Subcutaneous adipose tissue (tissue), 4 donors: ENCODE measurements around the gene EFCAB12. TPM values are rescaled to one million over a fixed set of nuclear protein-coding genes. Genes with fewer than 3 reads are reported as not detected.

Source experiments
- total RNA-seq, 4 donors: library from RNA; depleted of rRNA; stranded (reverse); fragments of >200 nt; gene quantifications; one replicate each; pipeline ENCODE4 v1.1.0, GENCODE V29; 2016
- TF ChIP-seq, protein P1 (sequence below): fragments of 450-650 bp; IDR thresholded peaks from one replicate; pipeline ENCODE4 v1.5.1; 2016; ENCODE audit warnings: low read depth, mild to moderate bottlenecking, control low read depth, antibody characterized with exemption, moderate library complexity

Gene EFCAB12
- total RNA-seq, 4 donors from 2014 or later, result 0.94 to 1.0 TPM; not detected in 2

DNA sequence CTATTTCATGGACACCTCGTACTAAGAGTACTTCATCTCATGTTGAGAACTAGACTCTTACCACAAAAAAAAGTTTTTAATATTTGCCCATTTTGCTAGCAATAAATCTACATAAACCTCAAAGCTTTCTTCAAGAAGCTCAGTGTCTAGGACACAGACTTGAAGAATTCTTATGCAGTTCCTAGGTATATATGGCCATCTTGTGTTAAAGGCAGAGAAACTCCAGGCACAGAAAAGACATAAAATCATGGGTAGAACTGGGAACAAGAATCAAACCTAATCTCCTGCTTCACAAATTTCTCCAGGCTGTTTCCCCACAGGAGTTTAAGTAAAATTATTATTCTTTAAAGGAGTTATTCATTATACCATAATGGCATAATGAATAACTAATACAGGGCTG lies 6.9 kb upstream of the EFCAB12 start:
- TF ChIP-seq, protein P1, sequence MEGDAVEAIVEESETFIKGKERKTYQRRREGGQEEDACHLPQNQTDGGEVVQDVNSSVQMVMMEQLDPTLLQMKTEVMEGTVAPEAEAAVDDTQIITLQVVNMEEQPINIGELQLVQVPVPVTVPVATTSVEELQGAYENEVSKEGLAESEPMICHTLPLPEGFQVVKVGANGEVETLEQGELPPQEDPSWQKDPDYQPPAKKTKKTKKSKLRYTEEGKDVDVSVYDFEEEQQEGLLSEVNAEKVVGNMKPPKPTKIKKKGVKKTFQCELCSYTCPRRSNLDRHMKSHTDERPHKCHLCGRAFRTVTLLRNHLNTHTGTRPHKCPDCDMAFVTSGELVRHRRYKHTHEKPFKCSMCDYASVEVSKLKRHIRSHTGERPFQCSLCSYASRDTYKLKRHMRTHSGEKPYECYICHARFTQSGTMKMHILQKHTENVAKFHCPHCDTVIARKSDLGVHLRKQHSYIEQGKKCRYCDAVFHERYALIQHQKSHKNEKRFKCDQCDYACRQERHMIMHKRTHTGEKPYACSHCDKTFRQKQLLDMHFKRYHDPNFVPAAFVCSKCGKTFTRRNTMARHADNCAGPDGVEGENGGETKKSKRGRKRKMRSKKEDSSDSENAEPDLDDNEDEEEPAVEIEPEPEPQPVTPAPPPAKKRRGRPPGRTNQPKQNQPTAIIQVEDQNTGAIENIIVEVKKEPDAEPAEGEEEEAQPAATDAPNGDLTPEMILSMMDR, result no peak

DNA sequence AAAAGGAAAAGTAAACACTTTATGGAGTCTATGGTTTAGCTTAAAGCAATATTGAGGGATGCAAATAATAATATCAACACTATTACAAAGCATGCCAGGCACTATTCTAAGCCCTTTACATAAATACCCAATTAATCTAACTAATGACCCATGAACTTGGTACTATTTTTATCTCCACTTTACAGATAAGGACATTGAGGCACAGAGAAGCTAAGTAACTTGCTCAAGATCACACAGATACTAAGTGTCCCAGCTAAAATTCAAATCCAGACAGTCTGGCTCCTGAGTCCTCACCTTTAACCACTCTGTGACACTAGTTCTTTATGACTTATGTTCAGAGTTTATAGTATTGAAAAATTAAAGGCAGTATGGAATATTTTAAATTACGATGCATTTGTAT lies 5.7 kb upstream of the EFCAB12 start:
- TF ChIP-seq, protein P1, result no peak

DNA sequence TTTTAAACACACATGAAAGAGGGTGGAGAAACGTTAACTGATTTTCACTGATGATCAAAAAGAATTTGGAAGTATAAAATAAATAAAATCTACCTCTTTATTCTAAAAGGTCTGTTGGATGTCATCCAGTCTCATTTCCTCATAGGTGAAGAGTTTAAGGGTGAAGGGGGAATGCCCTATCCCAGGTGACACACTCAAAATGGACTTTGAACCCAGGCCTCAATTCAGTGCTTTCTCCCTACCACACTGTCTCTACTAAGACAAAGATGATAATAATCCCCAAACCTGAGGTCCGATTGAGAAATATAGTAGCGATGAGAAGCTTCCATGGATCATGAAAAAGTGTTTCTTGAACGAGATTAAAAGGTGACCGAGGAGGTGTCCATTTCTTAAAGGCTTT lies 5.1 kb upstream of the EFCAB12 start:
- TF ChIP-seq, protein P1, result no peak

DNA sequence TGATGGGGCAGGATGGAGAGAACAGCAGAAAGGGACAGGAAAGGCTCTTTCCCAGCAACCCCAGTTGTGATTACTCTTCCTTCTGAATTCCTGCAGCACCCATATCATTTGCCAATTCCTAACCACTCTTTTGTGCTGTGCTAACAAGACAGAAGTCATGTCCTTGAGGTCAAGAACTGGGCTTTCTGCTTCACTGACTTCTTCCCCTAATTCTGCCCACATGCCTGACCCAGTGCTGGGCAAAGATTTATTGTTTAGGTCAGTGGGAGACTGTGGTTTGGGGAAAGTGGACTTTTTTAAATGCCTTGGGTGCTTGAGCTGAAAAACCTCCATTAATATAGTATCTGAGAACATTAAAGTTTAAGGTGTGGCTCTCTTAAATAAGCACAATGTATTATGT lies 4.2 kb upstream of the EFCAB12 start:
- TF ChIP-seq, protein P1, result no peak

DNA sequence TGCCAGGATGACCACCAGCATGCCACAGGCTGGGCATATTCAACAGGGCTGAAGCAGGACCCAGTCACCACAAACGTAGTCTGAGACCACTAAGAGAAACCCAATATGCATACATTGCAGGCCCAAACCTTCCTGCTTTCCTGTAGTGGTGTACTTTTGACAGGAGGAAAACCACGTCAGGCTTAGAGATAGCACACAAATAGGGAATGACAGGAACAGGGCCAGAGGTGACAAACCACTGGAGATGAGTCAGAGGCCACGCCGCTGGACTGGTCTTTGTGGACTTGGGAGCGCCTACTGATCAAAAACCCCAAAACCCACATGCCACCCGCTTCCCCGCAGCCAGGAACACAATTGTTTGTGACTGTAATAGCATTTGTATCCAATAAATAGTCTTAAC lies 3.6 kb upstream of the EFCAB12 start:
- TF ChIP-seq, protein P1, result no peak

DNA sequence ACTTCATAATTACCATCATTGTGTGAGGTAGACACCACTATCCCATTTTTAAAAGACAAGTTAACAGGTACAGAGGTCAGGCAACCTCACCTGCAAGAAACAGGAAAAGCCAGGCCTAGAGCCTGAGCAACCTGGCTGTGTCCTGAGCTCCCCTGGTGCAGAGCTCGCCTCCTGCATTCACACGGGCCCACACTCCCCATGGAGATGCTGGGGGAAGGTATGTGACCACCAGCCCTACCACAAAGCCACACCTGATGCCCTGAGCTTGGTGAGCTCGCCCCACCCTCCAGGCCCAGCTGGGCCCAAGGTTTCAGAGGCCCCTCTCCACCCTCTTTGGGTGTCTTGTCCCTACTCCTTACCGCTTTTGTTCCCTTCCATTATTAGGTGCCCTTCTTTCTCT lies 1.2 kb upstream of the EFCAB12 start:
- TF ChIP-seq, protein P1, result no peak

DNA sequence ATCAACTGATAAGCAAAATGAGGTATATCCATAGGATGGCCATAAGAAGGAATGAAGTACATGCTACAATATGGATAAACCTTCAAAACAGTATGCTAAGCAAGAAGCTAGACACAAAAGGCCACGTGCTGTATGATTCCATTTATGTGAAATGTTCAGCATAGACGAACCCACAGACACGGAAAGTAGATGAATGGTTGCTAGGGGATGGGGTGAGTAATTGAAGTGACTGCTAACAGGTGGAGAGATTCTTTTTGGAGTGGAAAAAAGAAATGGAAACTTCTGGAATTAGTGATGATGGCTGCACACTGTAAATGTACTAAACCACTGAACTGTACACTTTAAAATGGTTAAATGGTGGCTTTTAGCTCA lies 630 bp upstream of the EFCAB12 start:
- TF ChIP-seq, protein P1, result no peak

DNA sequence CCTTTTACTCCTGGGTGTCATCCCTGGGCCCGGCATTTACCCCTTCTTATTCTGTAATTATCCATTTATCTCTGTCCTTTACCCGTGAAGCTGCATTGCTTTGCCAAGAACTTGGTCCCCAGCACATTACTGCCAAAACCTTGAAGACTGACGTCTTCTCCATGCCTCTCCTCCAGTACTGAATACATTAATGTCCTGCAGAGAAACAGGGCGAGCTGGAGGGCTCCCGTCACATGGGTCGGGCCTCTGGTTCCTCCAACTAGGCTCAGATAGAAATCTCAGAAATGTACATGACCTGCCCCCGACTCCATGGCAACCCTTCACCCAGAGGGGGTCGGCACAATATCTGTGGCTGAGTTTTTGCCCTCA lies 445 bp downstream of the EFCAB12 start:
- TF ChIP-seq, protein P1, result no peak
